Measurements from ENCODE around the gene CIDEB. TPM values are rescaled to one million over a fixed set of nuclear protein-coding genes. Genes with fewer than 3 reads are reported as not detected.

The CIDEB gene
- total and polyA plus RNA-seq, 2 donors (not counting 1 experiment from before 2014, with no cell fraction given), result 26.2 to 32.8 TPM

GRCh38 chr14:24289649-24290280 lies 18.0 kb downstream of the CIDEB start:
- Histone ChIP-seq H3K4me3 (ENCODE audit: control extremely low read depth in 1 of 5, extremely low read depth in 1 of 5, insufficient read depth in 1 of 5, low read depth in 2 of 5, low read length in 4 of 5) (no peak overlapping the region), H3K9me3 (ENCODE audit: control extremely low read depth in 1 of 3, control insufficient read depth in 2 of 3, insufficient read depth in 1 of 3, low read length in 2 of 3) (no peaks in the 10 kb centered on the region), H3K36me3 (replicated peaks in 1 of 2; ENCODE audit: control extremely low read depth in 1 of 2, control insufficient read depth in 1 of 2, extremely low read depth in 1 of 2, insufficient read depth in 2 of 2, low read length in 1 of 2) (peaks cover 9 to 42% of the 10 kb centered on the region in 2 experiments), H2AFZ (ENCODE audit: insufficient read depth, low read depth, low read length, poor library complexity, severe bottlenecking) (no peak overlapping the region), H3K27me3 (replicated peaks in 1 of 4; ENCODE audit: control extremely low read depth in 1 of 4, control insufficient read depth in 3 of 4, insufficient read depth in 4 of 4, low read length in 3 of 4) (no peaks in the 10 kb centered on the region), H3K79me2 (ENCODE audit: control insufficient read depth, insufficient read depth, low read length) (peaks cover 17% of the 10 kb centered on the region), H3K27ac (ENCODE audit: low read length in 2 of 2) (no peak overlapping the region), H3K4me1 (ENCODE audit: control insufficient read depth in 2 of 2, insufficient read depth in 2 of 2, low read length in 2 of 2) (peaks cover 10 to 18% of the 10 kb centered on the region in 2 donors), H3K9ac (ENCODE audit: low read length) (no peak overlapping the region), H4K20me1 (ENCODE audit: control insufficient read depth, insufficient read depth, low read length, poor library complexity, severe bottlenecking) (no peaks in the 10 kb centered on the region), H3K4me2 (replicated peaks; ENCODE audit: low read depth, low read length, poor library complexity, severe bottlenecking) (peak overlapping the region; percentile 26)
- intact Hi-C loops (cut with micrococcal nuclease), result no loop called here
- peak; percentile 87 for ATAC-seq (ENCODE audit: low read depth)
- TF ChIP-seq, protein P1, sequence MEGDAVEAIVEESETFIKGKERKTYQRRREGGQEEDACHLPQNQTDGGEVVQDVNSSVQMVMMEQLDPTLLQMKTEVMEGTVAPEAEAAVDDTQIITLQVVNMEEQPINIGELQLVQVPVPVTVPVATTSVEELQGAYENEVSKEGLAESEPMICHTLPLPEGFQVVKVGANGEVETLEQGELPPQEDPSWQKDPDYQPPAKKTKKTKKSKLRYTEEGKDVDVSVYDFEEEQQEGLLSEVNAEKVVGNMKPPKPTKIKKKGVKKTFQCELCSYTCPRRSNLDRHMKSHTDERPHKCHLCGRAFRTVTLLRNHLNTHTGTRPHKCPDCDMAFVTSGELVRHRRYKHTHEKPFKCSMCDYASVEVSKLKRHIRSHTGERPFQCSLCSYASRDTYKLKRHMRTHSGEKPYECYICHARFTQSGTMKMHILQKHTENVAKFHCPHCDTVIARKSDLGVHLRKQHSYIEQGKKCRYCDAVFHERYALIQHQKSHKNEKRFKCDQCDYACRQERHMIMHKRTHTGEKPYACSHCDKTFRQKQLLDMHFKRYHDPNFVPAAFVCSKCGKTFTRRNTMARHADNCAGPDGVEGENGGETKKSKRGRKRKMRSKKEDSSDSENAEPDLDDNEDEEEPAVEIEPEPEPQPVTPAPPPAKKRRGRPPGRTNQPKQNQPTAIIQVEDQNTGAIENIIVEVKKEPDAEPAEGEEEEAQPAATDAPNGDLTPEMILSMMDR (IDR thresholded peaks at IDR 0.05), result no peak
- TF ChIP-seq EZH2 (IDR thresholded peaks at IDR 0.05; ENCODE audit: borderline replicate concordance, insufficient read depth, low read depth, low read length, poor library complexity, severe bottlenecking), result no peak
- Mint-ChIP-seq H3K4me1 (peaks cover 12% of the 10 kb centered on the region), H3K27me3 (no peaks in the 10 kb centered on the region), H3K9me3 (ENCODE audit: insufficient read depth) (no peaks in the 10 kb centered on the region), H3K27ac (peak overlapping the region; percentile 41), H3K4me3 (peak overlapping the region; percentile 34)
- CTCF ChIA-PET, result interaction anchor here (0.7 to 5.1 kb wide), 11 partner anchors 8 to 148 kb away, joined by 3 to 41 read pairs (median 5); partner anchors contain the start of genes CIDEB, DHRS1, LTB4R2 and MDP1
- POLR2A ChIA-PET, result interaction anchor here (0.8 to 2.0 kb wide), 6 partner anchors 12 to 175 kb away, joined by 3 to 11 read pairs (median 4); partner anchors contain the start of genes DCAF11, NRL, RABGGTA and TINF2
- DNase-seq, result peak; percentile 56
- WGBS (ENCODE audit: insufficient coverage), result 68% methylated on average over 4 of the region's 6 CpGs

- H3K79me2 ChIP-seq (ENCODE audit: control insufficient read depth, insufficient read depth, low read length), result peaks cover 27% of the 10 kb centered on the region
- 100% methylated on average over 5 of the region's 5 CpGs for WGBS (ENCODE audit: insufficient coverage)
- H3K4me3 Mint-ChIP-seq, result no peak overlapping the region
- intact Hi-C loops (cut with micrococcal nuclease), result no loop called here
- H3K4me1 Mint-ChIP-seq, result peaks cover 16% of the 10 kb centered on the region
- no peaks in the 10 kb centered on the region for H3K27me3 ChIP-seq (replicated peaks in 1 of 4; ENCODE audit: control extremely low read depth in 1 of 4, control insufficient read depth in 3 of 4, insufficient read depth in 4 of 4, low read length in 3 of 4)
- H3K9ac ChIP-seq (ENCODE audit: low read length), result no peak overlapping the region
- H3K9me3 ChIP-seq (ENCODE audit: control extremely low read depth in 1 of 3, control insufficient read depth in 2 of 3, insufficient read depth in 1 of 3, low read length in 2 of 3), result no peaks in the 10 kb centered on the region
- ChIA-PET POLR2A (no interaction called here), CTCF (no interaction called here)
- ATAC-seq (ENCODE audit: low read depth) (no peak), DNase-seq (no peak)
- H2AFZ ChIP-seq (ENCODE audit: insufficient read depth, low read depth, low read length, poor library complexity, severe bottlenecking), result no peak overlapping the region
- no peak overlapping the region for H3K4me3 ChIP-seq (ENCODE audit: control extremely low read depth in 1 of 5, extremely low read depth in 1 of 5, insufficient read depth in 1 of 5, low read depth in 2 of 5, low read length in 4 of 5)
- H3K36me3 ChIP-seq (replicated peaks in 1 of 2; ENCODE audit: control extremely low read depth in 1 of 2, control insufficient read depth in 1 of 2, extremely low read depth in 1 of 2, insufficient read depth in 2 of 2, low read length in 1 of 2), result peaks cover 9 to 27% of the 10 kb centered on the region in 2 experiments
- no peaks in the 10 kb centered on the region for H4K20me1 ChIP-seq (ENCODE audit: control insufficient read depth, insufficient read depth, low read length, poor library complexity, severe bottlenecking)
- no peaks in the 10 kb centered on the region for H3K9me3 Mint-ChIP-seq (ENCODE audit: insufficient read depth)
- H3K27me3 Mint-ChIP-seq, result no peaks in the 10 kb centered on the region
- H3K4me2 ChIP-seq (replicated peaks; ENCODE audit: low read depth, low read length, poor library complexity, severe bottlenecking), result no peak overlapping the region
- peaks cover 10 to 23% of the 10 kb centered on the region in 2 donors for H3K4me1 ChIP-seq (ENCODE audit: control insufficient read depth in 2 of 2, insufficient read depth in 2 of 2, low read length in 2 of 2)
- TF ChIP-seq, protein P1 (IDR thresholded peaks at IDR 0.05), result no peak
- no peak for TF ChIP-seq EZH2 (IDR thresholded peaks at IDR 0.05; ENCODE audit: borderline replicate concordance, insufficient read depth, low read depth, low read length, poor library complexity, severe bottlenecking)
- no peak overlapping the region for H3K27ac Mint-ChIP-seq
- H3K27ac ChIP-seq (ENCODE audit: low read length in 2 of 2), result no peak overlapping the region
Observed at GRCh38 chr14:24286996-24287395, 20.8 kb downstream of the CIDEB start.

All from B cell (primary cell).